Activated CD4-positive, alpha-beta T cell treated with anti-CD3 and anti-CD28 coated beads, Interleukin-2, amount 50 U/mL, for 4 hours (primary cell): ENCODE data around the gene AKAP8L.
"Not testable (repeated sequence)": the region's sequence is repeated elsewhere in the genome, so short reads cannot be mapped to it uniquely, and the experiment has no call there.

Experiments used
- DNase-seq, 2 experiments: peaks; one replicate each; pipeline ENCODE4 v3.0.0-alpha.2; 2020

The AKAP8L gene

GRCh38 chr19:15378534-15379082 is 40.2 kb downstream of the AKAP8L start:
- DNase-seq = peak; percentile 27 to 32

DNA sequence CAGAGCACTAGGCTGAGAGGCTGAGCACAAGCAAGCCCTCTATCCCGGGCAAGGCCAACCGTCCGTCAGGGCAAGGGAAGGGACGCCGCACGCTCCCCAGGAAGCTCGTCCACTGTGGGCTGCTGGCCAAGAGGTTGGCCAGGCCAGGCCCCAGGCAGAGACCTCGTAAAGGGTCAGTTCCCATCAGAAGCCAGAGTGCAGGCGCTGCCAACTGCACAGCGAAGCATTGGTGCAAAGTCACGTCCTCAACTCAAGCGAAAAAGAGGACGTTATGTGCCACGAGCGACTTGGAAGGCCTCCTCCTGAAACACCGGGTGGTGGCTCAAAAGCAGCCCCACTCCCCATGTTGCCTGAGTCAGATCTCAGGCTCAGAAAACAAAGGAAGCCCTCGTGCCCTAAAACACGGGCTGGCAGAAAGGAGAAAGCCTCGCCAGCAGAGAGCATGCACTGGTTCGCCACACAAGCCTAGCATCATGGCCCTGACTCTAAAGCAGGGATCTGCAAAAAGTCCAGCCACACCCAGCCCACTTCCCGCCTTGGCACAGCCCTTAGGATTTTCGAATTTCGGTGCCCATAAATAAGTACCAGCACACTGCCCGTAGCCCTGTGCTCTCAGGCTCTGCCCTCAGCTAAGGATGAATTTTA is 43.9 kb downstream of the AKAP8L start:
- no peak for DNase-seq

DNA sequence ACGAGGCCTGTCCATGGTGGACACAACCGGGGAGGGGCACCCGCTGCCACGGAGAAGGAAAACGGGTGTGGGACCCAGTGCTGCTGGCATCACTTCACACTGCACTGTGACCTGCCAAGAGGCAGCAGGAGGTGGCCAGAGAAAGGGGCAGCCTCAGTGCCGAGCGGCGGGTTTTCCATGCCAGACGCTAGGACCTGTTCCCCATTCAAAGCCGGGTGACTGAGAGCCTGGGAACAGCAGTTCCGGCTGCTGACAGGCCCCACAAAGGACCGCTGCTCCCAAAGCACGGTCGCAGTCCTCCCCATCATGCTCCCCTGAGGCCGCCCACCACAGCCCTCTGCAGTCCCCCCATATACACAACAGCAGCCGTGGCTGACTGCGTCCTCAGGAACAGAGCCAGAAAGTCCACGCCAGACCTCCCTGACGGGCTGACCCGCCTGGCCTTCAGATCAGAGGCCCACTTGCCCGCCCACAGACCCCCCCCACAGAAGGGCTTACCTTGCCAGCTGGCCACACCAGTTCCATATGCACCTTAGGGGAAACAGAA is 44.6 kb downstream of the AKAP8L start:
- DNase-seq = no peak

DNA sequence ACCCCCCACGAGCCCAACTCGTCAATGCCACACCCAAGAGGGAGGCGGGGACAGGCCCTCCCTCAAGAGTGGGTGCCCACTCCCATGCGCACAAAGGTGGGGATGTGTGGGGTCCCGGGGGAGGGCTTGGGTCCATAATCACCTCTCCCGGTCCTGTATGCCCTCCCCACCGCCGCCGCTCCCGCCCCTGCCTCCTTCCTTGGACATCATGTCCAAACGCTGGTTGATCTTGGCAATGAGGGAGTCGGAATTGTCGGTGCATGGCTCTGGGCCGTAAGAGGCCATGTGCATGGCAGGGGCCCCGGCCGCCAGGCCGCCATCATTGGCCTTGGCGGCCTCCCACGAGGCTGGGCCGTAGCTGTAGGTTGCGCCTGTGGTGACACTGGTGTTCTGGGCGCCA is 45.1 kb downstream of the AKAP8L start:
- no peak for DNase-seq

DNA sequence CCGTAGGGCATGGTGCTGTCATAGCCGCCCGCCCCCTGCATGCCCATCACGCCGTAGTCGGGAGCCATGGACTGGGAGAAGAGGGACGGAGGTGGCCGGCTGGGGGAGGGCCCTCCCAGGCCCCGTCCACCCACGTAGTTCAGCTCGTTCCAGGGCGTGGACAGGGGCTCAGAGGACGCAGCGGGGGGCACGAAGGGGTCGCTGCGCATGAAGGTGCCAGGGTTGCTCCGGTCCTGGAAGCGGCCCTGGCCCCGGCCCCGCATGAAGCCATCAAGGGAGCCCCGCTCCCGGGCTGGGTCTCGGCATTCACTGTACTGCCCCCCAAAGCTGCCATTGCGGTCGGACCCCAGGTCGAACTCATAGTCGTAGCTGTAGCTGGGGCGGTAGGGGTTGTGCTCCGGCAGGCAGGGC is 45.9 kb downstream of the AKAP8L start:
- DNase-seq = no peak

- no peak for DNase-seq
These were observed 46.3 kb downstream of the AKAP8L start for GRCh38 chr19:15372470-15372869.

- DNase-seq = no peak
These were observed 46.9 kb downstream of the AKAP8L start for GRCh38 chr19:15371786-15372380.

DNA sequence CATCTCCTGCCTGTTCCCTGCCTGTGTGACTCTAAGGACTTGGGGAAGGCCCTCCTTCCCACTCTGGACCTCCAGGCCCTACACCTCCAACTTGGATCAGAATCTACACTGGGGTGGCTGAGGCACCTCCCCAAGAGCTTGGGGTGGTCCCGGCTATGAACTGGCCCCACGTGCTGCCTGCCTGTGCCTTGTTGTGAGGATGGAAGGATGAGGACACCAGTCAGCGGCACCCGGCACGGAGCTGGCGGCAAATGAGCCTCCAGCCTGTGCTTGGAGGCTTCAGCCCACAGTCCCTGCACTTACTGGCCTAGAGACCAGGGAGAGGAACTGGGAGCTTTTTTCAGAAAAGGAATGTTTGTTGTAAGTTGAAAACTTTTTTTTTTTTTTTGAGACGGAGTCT is 47.7 kb downstream of the AKAP8L start:
- DNase-seq = no peak

- DNase-seq = no peak
These were observed 49.2 kb downstream of the AKAP8L start for GRCh38 chr19:15369594-15369891.

DNA sequence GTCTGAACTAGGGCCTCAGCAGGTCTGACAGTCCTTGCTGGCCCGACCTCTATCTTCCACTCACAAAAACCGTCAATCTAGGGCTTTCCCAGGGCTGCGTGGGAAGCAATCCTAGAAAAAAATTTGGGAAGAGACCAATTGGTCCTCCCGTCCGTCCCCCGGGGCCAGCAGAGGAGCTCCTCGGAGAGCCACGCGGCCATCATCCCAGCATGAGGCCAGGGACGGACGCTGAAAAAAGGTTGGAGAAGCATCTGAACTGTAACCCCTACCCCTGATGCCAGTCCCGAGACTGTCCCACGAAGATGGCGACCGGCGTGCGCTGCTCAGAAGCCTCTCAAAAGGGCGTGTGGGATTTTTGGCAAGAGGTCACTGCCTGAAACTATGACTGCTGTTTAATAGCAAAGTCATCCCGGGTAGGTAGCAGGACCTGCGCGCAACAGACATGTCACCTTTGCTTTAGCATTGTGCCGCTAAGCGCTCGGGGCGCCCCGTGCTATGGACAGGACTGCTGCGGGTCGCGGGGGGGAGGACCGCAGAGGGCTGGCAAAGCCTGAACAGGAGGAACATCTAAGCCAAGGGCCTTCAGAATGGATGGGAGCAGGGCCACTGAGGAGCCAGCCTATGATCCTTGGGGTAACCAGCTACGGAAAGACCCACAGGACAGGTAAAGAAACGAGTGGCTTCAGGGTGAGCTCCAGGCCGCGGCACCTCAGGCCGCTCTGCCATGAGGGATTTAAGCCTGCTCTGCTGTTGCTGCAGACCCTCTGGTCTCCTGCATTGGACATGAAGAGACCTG is 49.8 kb downstream of the AKAP8L start:
- no peak for DNase-seq

DNA sequence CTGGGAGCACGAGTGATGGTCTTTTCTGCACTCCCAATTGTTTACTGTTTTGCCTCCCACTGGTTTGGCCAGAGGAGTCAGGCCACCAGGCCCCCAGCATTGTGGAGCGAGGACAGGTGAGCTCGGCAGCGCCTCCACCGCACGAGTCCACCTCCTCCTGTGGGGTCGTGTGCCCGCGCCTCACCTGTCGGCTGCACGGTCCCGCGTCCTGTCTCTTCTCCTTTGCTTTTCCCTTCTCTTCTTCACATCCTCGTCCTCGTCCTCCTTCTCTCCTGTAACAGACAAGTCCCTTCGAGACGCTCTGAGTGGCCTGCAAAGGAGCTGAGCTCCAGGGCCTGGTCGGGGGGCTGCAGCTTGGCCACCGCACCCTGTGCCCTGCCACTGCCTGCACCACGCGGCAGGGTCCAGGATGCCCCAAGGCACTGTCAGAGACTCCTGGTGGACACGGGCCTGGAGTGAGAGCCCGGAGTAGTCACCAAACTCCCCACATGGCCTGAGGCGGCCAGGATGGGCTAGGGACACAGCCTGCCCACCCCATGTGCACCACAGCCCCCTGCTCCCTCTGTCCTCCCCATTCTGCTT is 50.6 kb downstream of the AKAP8L start:
- no peak for DNase-seq

DNA sequence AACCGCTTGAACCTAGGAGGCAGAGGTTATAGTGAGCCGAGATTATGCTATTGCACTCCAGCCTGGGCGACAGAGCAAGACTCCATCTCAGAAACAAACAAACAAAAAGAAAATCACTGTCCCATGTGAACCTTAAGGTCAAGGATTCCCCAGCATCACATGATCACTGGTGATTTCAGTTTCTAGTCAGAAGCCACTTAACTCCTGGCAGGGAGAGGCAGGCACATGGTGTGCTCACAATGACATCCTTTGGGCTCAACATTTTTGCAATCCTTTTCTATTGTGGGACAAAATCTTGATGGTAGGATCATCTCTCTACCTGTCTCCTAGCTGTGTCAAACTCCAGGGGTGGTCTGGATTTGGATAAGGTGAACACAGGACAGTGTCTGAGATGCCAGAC is 51.3 kb downstream of the AKAP8L start:
- no peak for DNase-seq

DNA sequence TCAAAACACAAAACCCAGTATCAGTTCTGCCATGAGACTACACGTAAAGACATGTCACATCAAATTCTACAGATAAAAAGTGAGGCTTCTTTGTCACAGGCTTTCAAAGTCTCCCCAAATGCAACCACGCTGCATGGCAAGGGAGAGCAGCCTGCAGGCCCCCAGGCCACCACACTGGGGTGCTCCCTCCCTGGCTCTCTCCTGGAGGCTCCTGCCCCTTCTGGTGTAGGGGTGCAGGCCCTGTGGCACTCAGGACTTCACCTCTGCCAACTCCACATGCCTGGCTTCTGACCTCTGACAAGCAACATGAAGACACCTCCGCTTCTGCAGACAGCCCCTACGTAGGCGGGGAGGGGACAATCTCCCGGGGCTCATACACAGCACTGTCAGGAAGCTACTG is 53.5 kb downstream of the AKAP8L start:
- no peak for DNase-seq

DNA sequence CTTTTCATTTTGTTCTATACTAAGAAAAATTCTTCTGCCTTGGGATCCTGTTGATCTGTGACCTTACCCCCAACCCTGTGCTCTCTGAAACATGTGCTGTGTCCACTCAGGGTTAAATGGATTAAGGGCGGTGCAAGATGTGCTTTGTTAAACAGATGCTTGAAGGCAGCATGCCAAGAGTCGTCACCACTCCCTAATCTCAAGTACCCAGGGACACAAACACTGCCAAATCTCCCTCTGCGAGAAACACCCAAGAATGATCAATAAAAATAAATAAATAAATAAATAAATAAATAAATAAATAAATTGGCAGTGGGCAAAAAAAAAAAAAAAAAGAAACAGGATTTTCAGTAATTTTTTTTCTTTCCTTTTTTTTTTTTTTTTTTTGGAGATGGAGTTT is 55.0 kb downstream of the AKAP8L start:
- not testable (repeated sequence) for DNase-seq

- not testable (repeated sequence) for DNase-seq
These were observed 55.7 kb downstream of the AKAP8L start for GRCh38 chr19:15363048-15363447.

DNA sequence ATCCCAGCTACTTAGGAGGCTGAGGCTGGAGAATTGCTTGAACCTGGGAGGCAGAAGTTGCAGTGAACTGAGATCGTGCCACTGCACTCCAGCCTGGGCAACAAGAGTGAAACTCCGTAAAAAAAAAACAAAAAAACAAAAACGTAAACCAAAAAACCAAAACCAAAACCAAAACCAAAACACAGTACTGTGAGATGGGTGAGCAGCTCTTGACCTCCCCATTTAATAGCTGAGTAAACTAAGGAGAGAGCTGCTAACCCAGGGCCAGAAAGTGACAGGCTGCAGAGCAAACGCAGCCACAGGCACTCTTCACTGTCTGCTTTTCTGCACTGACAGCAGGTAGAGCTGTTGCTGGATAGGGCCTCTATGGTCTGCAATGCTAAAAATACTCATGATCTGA is 58.8 kb downstream of the AKAP8L start:
- DNase-seq = not testable (repeated sequence)

DNA sequence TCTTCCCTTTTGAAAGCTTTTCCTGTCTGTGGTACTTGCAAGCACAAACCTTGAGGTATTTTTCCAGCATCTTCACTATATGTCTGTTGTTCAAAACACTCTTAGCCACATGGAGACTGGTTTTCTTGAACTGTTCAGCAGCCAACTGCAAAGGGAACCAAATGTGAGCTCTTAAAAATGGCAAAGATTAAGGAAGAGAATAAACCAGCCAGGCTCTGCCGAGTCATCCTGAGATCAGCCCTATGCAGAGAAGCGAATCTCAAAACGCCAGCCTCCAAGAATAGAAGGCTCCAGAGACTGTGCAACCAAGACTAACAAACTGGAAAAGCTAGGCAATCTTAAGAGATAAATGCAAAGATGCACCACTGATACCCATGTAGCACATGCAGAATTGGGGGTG is 59.9 kb downstream of the AKAP8L start:
- DNase-seq = no peak

DNA sequence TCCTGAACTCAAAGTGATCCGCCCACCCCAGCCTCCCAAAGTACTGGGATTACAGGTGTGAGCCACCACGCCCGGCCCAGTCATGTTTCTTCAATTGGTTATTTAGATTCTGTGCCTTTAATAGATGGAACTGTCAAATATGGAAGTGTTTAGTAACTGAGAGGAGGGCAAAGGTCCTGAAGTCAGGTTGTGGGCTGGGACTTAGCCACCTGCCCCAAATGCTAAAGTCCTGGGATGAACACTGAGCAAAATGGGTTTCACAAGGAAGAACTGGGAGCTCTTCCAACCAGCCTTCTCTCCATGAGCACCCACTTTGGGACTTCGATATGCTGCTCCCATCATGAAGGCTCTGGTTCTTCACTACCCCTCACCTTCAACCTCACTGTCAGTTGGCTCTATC is 60.9 kb downstream of the AKAP8L start:
- DNase-seq = no peak

DNA sequence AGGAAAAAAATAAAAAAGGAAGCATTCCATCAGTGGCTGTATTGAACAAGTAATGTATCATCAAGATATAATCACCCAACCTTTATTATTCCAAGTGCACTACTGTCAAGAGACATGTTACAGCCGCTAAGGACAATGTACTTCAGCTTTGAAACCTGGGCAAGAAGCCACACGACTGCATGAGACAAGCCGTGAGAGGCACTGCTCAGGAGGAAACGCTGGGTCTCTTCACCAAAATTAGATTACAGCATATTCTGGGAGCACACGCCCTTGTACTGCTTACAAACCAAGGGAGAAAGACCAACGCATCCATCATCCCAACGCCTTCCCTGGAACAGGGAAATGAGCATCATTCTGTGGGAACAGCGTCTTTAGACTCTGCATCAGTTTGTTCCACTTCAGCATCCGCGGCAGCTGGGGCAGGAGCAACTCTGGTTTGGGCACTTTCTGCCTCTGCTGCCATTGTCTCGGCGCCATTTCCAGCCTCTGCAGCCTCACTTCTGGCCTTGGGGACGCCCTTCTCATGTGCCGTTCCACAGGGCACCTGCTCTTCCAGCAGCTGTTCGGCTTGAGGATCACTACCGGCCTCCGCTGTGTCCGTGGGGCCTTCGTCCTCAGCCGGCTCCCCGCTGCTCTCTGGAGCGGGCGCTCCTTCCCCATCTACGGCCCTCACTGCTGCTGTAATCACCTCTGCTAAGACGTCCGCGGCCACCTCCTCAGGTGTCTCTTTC is 64.1 kb downstream of the AKAP8L start:
- DNase-seq = no peak

DNA sequence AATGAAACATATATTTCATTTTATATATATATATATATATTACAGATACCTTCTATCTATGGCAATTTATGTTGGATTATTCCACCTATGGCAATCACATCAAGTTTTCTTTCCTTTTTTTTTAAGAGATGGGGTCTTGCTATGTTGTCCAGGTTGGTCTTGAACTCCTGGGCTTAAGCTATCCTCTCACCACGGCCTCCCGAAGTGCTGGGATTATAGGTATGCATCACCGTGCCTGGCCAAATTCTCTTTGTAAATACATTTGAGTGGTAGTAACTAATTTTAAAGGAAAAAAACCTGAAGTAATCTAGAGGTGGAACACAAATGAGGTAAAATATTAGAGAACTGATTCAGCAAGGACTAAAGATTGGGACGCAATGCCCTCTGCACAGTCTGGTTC is 64.9 kb downstream of the AKAP8L start:
- no peak for DNase-seq

- DNase-seq = not testable (repeated sequence)
These were observed 66.3 kb downstream of the AKAP8L start for GRCh38 chr19:15352535-15352934.

DNA sequence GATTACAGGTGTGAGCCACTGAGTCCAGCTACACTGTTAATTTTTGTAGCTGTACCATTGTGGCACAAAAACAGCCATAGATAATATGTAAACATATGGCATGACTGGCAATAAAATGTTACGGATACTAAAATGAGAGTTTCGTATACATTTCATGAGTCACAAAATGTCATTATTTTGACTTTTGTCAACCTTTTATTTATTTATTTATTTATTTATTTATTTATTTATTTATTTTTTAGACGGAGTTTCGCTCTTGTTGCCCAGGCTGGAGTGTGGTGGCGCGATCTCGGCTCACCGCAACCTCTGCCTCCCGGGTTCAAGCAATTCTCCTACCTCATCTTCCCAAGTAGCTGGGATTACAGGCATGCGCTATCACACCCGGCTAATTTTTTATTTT is 77.5 kb downstream of the AKAP8L start:
- DNase-seq = not testable (repeated sequence)

- no peak for DNase-seq
These were observed 78.7 kb downstream of the AKAP8L start for GRCh38 chr19:15340086-15340485.
